Activated T-cell treated with anti-CD3 and anti-CD28 coated beads for 4 hours (primary cell): ENCODE results near the gene SAMSN1.
A peak's percentile ranks its signal among the peaks of the same experiment; 100 is the strongest.

Experiments used
- DNase-seq: peaks from one replicate; pipeline ENCODE4 v3.0.0-alpha.2; 2020

The SAMSN1 gene

DNA sequence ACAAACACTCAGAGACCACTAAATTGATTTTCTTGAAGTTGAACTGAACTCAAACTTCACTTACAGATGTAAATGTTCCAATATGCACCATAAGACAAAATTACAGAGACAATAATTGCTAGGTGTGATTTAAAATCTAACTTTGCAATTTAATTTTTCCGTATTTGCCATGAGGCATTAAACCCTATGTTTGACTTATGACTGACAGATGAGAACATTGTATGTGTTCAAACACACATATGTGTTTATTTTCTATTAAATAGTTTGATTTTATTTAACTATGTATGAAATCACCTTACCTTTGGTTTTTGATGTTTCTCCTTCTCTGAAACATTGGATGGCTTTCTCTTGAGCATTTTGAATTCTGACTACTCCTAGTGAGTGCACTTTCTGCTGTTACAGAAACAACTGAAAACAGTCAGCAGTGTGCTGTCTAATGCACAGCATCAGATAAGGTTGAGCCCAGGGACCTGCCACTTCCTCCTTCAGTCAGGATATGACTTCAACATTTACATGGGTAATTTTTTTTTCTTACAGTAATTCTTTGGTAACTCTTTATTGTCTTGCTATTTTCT, at the start of gene SAMSN1:
Gene SAMSN1, minus strand, starts transcription at position 410 of the 575 bp plus-strand sequence. Its CDS starts 54 bp downstream, at position 356.
- peak; percentile 45 for DNase-seq

DNA sequence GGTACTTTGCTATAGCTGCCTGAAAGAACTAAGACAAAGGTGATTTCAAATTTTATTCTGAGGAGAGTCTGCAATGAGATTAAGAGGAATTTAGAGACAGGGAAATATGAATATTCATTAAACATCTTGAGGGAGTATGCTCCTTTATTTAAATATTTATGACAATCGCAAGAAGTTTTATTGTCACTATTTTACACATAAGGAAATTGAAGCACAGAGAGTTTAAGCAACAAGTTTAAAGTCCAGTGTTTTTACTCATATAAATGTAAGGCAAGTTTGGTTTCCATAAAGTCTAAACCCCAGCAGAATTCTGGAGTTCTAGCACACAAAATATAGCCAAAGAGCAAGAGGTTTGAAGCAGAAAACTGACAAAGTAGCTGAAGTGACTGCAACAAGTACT, 49.3 kb upstream of the SAMSN1 start:
- DNase-seq: no peak

DNA sequence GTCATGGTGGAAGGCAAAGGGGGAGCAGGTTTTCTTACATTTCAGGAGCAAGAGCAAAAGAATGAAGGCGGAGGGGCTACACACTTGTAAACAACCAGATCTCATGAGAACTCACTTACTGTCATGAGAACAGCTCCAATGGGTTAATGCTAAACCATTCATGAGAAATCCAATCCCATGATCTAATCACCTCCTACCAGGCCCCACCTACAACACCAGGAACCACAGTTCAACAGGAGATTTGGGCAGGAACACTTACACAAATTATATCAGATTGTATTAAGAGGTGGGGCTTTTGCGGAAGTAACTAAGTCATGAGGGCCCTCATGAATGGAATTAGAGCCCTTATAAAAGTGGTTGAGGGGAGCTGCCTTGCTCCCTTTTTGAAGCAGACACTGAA, 48.9 kb upstream of the SAMSN1 start:
- no peak for DNase-seq

DNA sequence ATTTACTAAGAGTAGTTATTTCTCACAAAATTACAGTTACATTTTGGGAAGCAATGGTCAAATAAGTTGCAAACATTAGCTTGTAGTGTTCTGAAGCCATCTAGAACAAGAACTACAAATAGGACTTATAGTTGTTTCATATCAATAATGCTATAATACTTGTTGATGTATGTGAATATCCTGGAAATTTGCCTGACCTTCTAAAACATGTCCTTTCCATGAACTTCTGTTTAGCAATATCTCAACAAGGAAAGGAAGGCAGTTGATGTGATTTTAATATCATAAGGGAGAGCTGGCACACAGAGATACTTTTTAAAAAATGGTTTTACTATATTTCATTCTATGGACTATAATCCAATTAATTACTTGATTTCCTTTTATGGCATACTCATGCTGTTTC, 47.1 kb upstream of the SAMSN1 start:
- no peak for DNase-seq

DNA sequence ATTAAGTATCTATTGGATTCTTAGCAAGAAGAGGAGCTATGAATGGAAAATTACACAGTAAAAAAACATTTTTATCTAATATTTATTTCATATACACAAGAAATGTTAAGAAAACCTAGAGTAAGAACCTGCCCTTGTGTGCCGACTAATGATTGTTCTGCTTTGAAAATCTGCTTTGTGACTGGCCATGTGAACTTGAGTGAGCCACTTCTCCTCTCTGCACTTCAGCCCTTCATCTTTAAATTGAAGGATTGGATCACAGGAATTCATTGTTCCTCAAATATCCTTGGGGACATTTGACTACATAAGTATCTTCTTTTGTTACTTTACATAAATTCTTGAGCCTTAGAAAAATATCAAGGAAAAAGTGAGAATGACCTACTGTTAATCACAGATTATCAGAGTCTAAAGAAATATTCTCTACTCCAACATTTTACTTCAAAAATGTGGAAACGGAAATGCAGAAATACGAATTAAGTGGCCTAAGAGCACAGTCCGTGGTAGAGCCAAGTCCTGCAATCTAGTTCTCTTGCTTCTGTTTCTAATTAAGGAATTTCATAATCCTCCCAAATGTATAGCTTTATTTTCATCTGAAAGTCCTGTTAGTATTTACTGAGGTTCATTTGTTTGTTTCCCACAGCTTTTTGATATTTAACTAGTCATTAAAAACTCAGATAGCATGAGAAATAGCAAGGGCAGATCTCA, 46.3 kb upstream of the SAMSN1 start:
- no peak for DNase-seq

DNA sequence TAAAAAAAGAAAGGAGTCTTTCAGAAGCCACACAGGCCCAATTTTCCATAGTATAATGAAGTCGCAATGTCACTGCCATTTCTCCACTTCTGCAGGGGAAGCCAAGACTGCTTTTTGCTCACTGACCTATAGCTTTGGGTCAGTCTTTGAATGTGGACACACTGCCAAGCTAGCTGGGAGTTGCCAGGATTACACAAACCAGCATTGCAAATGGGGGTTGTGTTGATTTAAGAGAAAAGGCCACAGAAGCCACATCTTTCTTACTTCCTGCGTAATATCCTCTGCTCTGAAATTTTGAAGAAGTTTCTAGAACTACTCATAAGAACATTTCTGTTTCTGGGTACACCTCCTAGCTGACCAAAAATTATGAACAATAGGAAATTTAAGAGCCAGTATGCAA, 45.8 kb upstream of the SAMSN1 start:
- DNase-seq: no peak

DNA sequence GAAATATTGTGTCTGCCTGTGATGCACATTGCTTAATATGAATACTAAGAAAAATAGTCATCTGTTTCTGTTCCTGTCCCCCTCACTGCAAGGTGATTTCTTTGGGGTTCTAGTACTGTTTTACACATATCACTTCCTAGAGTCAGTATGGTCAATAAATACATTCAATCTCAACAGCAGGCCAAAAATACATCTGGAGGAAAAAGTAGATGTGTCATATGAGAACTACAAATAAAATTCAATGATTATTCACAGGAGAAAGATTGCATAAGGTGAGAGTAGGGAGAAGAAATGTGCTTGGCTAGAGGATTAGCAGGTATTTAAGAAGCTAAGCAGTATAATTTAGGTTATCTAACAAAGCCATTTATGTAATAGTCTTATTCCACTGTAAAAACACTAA, 45.3 kb upstream of the SAMSN1 start:
- DNase-seq: no peak

DNA sequence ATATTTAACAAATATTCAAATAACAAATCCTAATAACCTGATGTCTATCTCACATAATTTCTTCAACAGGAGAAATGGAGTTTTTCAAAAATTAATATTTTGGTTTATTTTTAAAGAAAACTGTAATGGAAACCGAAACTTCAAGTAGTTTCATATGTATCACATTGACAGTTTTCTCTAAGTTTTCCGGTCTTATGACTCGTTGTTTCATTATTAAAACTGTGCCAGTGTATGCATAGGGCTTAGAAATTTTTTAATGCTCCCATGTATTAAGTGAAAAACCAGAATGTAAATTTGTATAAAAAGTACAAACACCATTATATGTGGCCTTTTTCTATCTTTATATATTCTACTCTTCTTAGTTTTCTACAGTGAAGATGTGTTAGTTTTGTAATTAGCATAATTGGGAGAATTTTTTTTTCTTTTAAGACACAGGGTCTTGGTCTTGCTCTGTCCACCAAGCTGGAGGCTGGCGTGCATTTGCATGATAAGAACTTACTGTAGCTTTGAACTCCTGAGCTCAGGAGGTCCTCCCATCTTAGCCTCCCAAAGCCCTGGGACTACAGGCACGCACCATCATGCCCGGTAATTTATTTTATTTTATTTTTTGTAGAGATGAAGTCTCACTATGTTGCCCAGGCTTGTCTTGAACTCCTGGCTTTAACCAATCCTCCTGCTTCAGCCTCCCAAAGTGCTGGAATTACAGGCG, 43.9 kb upstream of the SAMSN1 start:
- DNase-seq: no peak

DNA sequence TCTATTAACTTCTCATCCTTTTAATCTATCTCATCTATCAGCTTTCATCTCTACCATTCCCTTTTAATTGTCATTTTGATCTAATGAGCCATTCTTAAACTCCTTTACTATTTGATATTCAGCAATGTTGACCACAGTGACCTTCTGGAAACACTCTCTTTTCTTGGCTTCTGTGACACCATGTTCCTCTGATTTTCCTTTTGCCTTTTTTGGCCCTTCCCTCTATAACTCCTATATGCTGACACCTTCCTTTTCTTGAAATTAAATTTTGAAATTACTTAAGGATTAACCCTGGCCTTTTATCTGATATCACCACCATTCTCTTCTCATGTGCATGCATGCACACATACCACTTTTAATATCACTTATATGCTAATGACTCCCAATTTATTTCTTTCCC, 41.2 kb upstream of the SAMSN1 start:
- DNase-seq: no peak

DNA sequence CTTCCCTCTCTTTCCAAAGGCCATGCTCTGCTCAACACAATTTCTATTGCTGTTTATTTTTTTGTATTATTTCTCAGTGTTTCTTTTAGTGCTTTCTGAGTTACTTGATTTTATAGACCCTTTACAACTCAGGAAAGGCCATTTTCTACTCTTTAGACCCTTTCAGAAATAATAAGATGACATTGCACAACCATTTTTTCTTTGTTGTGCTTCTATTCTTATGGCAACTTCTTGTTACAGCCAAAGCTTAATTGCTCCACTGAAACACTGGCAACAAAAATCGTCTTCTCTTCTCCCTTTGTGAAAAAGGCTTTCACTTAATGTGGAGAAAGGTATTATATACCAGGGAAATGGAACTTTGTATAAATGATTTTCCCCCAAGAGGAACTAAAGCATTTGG, 39.0 kb upstream of the SAMSN1 start:
- no peak for DNase-seq

DNA sequence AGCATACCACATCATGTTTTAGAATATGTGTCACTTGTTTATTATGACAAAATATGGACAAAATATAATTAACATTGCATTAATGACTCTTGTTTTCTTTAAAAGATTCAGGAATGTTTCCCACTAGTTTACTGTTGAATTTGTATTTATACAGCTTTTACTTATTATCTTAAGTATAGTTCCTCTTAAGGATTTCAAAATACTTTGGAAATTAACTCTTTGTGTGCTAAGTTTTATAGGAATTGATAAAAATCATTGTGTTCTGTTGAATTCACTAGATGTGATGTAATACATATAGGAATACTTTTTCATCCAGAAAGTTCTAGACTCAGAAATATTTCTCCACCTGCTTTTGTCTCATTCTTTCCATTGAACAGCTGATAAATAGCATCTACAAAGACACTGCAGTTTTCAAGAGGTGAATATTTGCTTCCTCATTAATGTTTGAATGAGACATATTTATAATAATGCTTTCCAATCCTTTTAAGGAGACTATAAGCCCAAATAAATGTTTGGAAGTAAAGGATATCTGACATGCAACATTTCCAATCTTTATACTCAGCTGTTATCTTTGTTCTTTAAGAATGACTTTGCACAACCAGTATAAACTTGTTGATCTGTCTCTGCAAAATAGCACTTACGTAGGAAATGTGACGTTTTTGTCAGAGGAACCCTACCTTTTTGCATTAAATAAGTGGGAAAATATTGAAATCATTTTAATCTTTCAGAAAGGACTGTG, 38.4 kb upstream of the SAMSN1 start:
- DNase-seq: no peak

DNA sequence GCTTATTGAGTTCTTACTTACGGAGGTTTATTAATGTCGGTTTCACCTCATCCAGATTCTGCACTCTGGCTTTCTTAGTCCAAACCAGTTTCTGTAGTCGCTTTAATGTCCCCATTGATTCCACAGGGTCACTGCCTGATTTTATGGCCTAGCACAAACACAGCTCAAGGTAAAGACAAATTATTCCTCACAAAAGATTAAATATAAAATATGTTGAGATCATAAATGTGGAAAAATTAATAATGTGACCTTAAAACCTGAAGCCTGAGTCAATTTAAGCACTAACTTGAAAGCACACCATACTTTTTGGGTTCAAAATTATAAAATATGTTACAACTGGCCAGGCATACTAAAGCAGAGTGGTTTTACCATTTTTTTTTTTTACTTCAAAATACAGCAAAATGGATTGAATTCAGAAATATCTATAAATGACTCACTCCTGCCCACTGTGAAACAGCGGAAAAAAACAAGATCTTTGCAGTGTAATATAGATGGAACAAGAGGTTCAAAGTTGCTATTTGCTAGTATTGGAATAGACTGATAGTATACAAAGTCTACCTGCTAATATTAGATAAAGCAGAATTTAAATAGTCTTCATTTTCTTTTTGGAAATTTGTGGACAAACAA, 37.6 kb upstream of the SAMSN1 start:
- DNase-seq: no peak

DNA sequence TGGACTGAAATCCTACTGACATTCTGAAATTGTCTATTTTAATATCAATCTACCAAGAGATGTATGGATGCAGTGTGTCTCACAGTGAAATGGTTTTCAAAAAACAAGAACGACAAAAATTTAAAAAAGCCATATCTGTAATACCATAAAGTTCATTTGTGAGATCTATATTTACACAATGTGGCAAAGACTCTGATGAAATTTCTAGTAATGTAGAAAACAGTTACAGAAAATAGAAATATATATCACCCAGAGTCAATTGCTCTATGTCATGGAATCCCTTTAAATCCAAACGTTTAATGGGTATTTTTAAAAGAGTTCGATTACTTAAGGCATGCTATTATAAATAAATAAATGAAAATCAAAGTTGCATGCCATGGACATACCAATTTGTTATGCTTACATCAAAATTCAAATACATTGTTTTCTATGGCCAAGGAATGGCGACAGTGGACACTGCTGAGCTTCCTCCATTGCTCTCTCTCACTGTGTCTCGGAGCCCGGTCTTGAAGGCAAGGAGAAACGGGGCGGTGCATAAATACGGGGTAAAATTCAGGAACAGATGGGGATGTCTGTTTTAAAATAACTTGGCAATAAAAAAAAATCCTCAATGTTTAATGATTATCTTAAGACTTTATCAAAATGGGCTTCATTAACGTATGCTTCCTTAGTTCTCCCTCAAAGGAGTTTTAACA, 37.0 kb upstream of the SAMSN1 start:
- no peak for DNase-seq

DNA sequence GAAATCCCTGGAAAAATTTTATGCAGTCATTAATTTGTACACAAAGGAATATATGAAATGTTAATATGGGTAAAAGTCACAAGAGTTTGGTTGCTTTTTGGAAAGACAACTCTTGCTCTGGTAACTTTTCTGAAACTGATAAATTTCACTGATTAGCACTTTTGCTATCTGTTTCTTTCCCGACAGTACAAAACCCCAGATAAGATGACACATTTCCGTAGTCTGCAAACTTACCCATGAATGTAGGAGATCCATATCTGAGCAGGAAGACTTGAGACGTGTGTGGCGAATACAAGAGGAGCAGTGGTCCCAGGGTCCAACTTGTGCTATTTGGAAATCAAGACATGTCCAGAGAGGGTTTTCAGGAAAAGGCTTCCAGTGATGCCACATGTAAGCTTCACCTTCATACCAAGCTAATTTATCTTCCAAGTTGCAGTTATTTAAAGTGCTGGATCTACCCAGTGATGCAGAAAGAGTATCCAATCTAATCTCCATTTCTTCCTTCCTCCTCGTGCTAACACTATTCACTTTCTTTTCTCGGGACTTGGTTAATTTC, 35.9 kb upstream of the SAMSN1 start:
- no peak for DNase-seq

DNA sequence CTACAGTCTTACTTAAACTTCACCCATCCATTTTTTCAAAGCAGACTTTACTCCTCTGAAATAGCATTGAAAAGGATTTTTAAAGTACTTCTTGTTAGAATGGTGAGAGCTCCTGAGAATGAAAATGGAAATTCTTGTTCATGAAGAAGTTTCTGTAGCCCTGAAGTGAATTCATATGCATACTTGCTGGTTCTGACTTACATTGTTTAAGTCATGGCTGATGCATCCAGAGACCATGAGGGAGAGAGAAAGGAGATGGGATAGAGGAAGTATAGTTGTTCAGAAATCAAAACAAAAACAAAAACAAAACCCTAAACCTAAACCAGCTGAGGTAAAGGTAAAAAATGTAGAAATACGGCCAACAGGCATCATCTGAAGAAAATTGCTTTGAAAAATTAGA, 27.1 kb upstream of the SAMSN1 start:
- no peak for DNase-seq

DNA sequence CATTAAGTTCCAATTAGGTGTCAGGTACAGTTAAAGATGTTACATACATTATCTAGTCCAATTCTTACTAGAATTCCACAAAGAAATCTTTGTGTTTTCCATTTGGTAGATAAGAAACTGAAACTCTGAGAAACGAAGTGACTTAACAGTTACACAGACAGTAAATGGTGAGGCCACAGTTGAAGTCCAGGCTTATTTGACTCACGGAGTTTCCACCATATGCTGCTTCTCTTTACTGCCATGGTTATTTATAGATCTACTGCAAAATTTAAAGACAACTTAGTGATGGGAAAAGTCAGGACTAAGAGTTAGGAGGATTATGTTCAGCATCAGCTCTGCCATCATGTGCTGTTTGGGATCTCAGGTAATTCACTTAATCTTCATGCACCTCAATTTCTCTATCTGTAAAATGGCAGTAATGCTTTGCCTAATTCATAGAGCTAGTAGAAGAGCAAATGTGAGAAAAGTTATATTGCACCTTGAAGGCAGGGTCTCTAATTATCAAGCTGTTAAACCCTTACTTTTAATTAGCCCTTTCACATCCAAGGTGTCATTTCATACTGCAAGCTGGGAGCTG, 26.2 kb upstream of the SAMSN1 start:
- no peak for DNase-seq

DNA sequence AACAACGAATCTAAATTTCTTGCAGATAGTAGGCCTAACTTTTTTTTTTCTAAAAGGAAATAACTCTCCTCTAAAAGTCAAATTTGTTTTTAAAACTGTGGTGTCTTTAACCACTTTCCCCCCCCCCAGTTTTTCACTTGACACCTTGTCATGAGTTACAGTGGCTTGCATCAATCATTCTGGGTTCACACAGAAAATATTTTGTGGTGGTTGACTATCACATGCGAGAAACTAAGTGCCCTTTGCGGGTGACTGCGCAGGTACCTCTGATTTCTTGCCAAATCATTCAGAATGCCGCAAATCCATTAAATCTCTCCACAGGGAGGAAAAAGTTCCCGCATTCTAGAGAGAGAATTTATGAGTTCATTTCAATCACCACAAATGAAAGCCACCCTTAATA, 23.8 kb upstream of the SAMSN1 start:
- no peak for DNase-seq

DNA sequence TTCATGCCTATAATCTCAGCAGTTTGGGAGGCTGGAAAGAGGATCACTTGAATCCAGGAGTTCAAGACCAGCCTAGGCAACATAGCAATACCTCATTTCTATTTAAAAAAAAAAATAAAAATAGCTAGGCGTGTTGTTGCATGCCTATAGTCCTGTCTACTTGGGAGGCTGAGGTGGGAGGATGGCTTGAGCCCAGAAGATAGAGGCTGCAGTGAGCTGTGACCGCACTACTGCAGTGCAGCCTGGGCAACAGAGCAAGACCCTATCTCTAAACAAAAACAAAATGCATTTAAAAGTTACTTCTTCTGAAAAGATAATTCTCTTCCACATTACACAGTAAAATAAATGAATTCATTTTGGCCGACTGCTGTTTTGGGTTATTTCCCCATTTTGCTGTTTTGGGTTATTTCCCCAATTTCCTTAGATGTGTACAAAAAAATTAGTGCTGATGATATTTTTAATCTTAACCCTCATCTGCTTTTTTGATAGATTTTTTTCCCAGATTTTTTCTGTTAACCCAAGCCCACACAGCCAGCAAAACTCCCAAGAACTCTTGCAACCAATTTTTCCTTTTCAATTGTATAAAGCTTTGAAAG, 23.0 kb upstream of the SAMSN1 start:
- no peak for DNase-seq

DNA sequence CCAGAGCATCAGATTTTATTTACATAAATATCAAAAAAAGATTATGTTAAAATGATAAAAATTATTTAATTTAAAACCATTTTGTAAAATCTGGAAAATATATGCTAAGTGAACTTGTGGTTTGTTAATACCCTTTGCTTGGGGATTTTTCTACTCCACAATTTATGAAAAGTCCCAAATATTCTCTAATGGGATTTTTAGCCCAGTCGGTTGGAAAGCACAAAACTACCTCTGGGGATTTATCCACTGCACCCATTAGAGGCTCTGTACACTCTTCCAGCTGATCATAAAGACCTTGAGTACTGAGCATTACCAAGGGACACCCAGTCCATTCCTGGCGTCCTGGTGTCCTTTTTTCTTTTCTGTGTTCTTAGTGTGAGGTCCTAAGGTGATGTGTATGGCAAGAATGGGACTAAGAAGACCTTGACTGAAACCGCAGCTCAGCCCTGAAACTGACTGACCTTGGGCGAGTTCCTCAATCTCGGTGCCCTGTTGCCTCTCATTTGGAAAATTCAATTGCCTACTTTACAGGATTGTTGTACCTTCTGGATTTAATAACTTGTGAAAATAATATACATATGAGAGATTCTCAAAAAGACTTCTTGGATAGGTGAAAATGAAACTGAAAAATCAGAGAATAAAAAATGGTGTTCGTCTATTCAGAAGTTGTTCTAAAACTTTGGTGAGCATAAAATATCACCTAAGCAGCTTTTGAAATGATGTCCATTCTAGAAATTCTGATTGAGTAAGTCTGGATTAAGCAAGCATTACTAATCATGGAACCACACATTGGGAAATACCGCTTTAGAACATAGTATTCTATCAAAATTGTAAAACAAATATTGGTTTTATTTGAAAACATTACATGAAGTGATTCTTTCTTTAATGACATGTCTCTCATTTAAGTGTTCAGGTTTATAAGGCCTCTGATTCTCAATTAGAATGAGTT, 21.5 kb upstream of the SAMSN1 start:
- no peak for DNase-seq

DNA sequence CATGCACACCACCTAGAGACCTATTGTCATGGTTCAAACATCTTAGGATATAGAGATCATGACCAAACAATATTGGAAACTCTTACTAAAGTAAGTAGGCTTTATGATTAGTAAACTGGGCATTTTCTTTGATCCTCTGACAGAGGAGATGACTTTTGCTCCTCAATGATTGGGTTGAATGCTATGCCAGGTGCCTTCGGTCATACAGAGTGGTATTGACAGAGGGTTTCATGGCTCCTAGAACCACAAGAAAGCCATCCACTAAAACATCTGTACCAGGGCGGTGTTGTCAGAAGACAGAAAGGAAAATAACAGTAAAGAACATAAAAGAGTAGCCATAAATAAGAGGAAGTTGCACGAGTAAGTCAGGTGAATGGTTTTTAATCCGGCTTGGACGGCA, 20.8 kb upstream of the SAMSN1 start:
- no peak for DNase-seq
